SIG-M5 (cell line): ENCODE measurements around the gene EEF1AKMT2.
"Not testable (repeated sequence)": the region's sequence is repeated elsewhere in the genome, so short reads cannot be mapped to it uniquely, and the experiment has no call there.

Experiments used
- DNase-seq: peaks from one replicate; lab custom pipeline; 2025; lab: John Stamatoyannopoulos, UW

Gene EEF1AKMT2

GRCh38 chr10:124755581-124755980 lies 36.1 kb downstream of the EEF1AKMT2 start:
- DNase-seq, result no peak

DNA sequence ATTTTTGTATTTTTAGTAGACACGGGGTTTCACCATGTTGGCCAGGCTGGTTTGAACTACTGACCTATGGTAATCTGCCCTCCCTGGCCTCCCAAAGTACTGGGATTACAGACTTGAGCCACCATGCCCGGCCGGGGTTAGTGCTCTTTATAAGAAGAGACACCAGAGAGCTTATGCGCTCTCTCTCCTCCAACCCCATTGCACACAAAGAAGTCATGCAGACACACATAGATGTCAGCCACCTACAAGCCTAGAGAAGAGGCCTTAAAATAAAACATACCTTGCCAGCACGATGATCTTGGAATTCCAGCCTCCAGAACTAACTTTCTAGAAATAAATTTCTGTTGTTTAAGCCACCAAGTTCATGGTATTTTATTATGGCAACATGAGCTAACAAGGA lies 37.5 kb downstream of the EEF1AKMT2 start:
- no peak for DNase-seq

- DNase-seq, result no peak
Measured at GRCh38 chr10:124748953-124749645, 42.6 kb downstream of the EEF1AKMT2 start.

DNA sequence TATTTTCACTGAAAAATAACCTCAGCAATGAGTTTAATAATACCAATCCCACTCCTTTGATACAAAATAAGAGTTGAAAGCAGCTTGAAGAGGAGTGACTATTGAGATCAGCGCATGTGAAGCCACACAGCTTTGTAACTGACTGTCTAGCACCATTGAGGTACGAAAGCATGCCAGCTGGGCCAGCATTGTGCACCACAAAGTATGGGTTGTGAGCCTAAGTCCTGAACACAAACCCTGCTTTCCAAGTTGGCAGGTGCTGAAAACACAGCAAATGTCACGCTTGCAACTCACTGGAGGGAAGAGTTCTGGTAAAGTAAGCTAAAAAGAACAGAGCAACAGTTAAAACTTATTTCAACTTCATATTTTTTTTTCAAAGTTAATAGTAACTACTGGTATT lies 43.5 kb downstream of the EEF1AKMT2 start:
- no peak for DNase-seq

- DNase-seq, result no peak
Measured at GRCh38 chr10:124747745-124748144, 43.9 kb downstream of the EEF1AKMT2 start.

DNA sequence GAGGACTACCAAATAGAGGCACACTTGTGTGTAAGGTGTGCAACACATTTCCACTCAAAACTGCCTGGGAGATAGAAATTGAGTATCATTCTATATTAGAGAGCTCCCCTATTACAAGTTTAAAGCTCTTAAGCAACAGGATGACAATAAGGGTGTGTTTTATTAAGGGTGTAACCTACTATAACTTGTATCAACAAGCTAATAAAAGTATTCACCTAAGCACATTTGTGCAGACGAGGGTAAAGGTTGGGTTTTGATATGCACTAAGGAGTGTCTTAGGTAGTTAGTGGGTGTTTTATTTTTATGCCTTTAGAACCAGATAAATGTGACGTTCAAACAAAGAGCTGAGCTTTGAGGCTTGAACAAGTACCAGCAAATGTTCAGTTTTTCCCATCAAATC lies 44.7 kb downstream of the EEF1AKMT2 start:
- no peak for DNase-seq

GRCh38 chr10:124746447-124746846 lies 45.2 kb downstream of the EEF1AKMT2 start:
- not testable (repeated sequence) for DNase-seq

DNA sequence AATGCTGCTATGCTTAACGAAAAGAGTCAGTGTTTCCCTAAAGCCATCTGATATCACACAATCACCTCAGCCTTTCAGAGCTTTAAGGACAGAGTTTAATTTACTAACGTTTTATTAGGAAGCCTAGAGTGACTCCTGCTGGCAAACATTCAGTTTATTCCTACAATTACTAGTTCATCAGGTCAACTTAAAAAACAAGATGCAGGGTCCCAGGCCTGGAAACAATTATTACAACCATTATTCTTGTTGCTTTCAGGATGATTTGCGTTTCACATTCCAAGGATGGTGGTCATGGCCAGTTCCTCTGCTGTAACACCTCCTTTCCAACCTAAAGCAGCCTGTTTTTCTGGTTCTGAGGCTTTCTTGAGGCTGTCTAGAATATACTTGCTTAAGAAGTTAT lies 46.0 kb downstream of the EEF1AKMT2 start:
- DNase-seq, result no peak

DNA sequence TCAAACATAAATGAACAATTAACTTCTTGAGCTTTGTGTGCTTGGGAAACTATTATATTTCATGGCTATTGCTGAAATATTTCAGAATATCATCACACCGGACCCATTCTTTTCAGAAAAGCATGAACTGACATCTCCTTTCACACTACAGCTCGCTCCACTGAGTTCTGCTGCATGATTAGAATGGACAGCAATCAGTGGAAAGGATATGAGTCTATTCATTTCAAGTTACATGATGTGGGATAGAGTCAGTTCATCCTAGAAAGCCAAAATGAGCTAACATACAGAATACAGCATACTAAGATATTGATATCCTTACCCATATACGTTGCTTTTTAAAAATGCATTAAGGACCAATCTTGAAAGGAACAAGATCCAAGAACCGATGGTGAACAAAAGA lies 46.4 kb downstream of the EEF1AKMT2 start:
- DNase-seq, result no peak

DNA sequence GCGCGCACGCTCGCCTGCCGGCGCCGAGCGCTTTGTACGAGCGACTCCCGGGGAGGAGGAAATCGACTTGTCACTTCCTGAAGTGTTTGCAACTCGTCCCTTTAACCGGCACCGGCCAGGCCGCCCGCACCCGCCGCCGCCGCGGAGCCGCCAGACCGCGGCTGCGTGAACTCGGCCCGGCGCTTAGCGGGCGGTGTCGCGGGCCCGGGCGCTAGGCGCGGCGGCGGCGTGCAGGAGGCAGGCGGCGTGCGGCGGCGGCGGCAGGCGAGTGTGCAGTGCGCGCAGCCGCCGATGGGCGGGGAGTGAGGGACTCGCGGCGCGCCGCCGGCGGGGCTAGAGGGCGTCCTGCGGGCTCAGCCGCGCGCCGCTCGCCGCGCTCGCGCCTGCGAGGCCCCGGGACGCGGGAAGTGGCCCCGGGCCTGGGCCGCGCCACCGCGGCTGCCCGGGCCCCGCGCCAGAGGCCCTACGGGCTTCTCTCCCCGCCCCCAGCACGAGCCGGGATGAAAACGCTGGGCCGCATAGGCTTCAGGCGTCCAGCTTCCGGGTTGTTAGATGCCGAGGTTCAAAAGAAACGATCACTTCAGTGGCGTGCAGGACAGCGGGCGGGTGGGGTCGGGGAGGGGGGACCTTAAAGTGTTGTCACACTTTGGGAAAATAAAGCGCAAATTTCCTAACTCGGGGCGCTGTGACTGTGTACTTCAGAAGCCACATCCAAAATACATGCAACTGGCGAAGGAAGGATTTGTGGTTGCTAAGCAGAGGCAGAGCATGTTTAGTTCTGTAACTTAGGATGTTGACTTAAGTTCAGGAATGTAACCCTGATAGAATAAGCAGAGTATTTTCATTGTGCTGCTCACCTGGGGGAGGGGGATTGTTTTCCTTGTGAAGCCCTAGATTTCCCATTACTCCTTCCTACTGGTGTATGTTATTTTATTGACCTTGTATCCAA lies 47.3 kb downstream of the EEF1AKMT2 start, which contains the start of gene FAM53B:
TSS of gene FAM53B (minus strand) at position 277 of the 949 bp plus-strand sequence. CDS start 37,665 bp downstream, outside the sequence.
- DNase-seq, result no peak

DNA sequence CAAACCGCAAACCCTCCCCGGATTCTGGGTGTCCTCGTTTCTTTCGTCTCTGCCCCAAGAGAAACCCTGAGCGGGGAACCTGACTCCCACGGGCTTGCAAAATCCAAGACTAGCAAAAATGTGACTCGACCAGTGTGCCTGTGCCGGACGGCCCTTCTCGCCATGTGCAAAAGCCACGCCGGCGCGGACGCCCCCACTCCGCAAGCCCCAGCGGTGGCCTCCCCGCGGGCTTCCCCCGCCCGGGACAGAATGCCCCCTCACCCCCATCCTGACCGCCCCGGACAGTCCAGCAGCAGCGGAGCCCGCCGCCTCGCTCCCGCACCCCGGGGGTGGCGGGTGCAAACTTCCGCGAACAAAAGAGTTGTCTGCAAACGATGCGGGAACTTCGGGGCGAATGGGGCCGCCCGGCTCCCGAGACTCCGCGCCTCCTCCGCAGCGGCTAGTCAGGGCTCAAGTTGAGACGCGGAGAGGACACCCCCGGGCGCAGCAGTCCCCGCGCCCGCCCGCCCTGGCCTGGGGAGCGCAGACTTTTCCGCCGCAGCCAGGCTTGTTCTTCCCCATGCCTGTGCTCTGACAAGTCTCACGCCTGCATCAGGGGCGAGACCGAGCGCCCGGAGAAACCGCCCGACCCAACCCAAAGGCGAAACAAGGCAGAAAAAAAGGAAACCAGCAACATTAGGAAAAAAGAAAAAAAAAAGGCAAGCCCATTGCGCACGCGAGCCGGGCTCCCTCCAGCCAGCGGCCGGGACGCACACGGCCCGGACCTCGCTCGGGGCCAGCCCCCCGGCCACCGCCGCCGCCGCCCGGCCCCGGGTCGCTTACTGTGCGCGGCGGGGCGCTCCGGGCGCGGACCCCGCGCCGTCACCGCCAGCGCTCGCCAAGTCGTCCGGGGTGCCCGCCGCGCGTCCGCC lies 48.2 kb downstream of the EEF1AKMT2 start:
- DNase-seq, result no peak

DNA sequence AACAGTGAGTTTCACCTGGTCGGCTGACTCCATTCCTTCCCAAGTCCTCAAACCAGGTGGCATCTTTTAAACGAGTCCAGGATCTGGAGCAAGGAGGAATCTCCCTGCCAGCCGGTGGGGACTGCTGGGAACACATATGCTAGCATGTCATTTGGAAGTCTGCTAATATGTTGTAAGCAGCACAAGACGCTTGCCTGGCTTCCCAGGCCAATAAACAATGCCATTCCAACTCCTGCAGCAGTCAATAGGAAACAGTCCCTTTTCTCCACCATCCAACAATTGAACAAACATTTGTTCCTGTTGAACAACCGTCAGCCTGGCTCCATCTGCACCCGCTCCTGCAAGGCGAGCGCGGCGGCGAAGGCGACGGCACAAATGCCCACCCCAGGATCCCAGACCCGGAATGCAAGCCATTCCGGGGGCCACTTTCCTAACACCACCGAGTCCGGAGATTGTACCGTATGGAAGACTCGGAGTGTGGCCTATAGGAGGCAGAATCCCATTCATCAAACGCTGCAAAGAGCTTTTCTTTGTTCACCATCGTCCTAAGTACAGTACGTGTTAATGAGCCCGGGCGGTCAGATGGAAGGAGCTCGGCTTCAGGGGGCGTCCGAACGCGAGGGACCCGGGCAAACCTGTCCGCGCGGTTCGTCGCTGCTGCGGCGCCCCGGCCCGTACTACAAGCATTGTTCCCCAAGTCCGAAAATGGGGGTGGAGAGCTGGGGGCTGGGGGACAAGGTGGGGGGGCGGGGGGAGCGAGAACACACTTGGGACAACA lies 49.1 kb downstream of the EEF1AKMT2 start:
- no peak for DNase-seq

- no peak for DNase-seq
Measured at GRCh38 chr10:124741922-124742412, 49.7 kb downstream of the EEF1AKMT2 start.

- DNase-seq, result no peak
Measured at GRCh38 chr10:124741281-124741921, 50.3 kb downstream of the EEF1AKMT2 start.

GRCh38 chr10:124740369-124741280 lies 51.1 kb downstream of the EEF1AKMT2 start:
- no peak for DNase-seq

DNA sequence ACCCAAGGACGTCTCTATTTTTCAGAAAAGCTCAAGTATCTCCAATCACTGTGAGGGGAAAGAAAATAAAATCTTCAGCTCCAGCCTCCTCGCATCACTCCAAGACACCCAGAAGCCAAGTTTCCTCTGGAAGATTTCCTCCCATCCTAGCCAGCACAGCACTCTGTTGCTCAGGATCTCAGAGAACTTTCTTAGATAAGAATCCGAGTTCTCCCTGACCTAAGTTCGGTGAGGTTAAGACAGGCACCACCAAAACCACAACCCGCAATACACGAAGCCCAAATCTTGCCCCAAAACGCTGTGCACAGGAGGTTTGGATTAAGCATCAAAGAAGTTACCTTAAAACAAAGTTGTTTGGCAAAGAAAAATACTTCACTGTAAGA lies 51.7 kb downstream of the EEF1AKMT2 start:
- DNase-seq, result no peak

- DNase-seq, result no peak
Measured at GRCh38 chr10:124739119-124739921, 52.4 kb downstream of the EEF1AKMT2 start.

DNA sequence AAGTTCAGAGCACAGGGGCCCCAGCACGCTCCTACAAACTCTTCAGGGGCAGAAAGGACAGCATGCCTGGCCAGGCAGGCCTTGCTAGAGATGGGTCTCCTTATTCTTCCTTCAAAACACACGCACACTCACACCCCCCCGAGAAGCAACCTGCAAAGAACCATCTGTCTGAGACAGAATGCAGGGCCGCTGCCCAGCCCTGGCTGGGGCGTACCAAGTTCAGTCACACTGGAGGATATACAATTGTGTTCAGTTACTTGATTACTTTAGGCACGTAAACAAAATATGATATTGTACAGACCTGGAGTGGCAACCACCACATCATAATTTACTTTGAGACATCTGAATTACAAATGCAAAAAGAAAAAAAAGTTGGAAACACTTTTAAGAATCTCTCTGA lies 53.2 kb downstream of the EEF1AKMT2 start:
- no peak for DNase-seq

GRCh38 chr10:124737708-124738107 lies 54.0 kb downstream of the EEF1AKMT2 start:
- no peak for DNase-seq
